DMS114 treated with DMSO at 0.1 percent for 48 hours (cell line): ENCODE results near the gene CNOT3.
"Not testable (repeated sequence)": the region's sequence is repeated elsewhere in the genome, so short reads cannot be mapped to it uniquely, and the experiment has no call there.

Experiments used
- DNase-seq: peaks from one replicate; lab custom pipeline; 2025; ENCODE audit not compliant: unreplicated experiment; lab: John Stamatoyannopoulos, UW

CNOT3 gene

GRCh38 chr19:54191011-54191810 lies 53.6 kb downstream of the CNOT3 start, which contains the start of gene TSEN34:
Gene TSEN34 (plus strand): TSS chr19:54191308. CDS start chr19:54191365, 57 bp downstream.
- DNase-seq = peak; percentile 76

GRCh38 chr19:54191811-54192453 lies 54.4 kb downstream of the CNOT3 start:
- DNase-seq = no peak

- DNase-seq = no peak
These were observed 55.4 kb downstream of the CNOT3 start for GRCh38 chr19:54193011-54193410.

- not testable (repeated sequence) for DNase-seq
These were observed 56.9 kb downstream of the CNOT3 start for GRCh38 chr19:54194463-54194862.

GRCh38 chr19:54196536-54196935 lies 59.0 kb downstream of the CNOT3 start:
- DNase-seq = no peak

- DNase-seq = no peak
These were observed 59.6 kb downstream of the CNOT3 start for GRCh38 chr19:54197121-54197520.

GRCh38 chr19:54199401-54199800 lies 61.8 kb downstream of the CNOT3 start:
- DNase-seq = no peak

GRCh38 chr19:54201172-54201701 lies 63.7 kb downstream of the CNOT3 start:
- no peak for DNase-seq

- DNase-seq = no peak
These were observed 64.4 kb downstream of the CNOT3 start for GRCh38 chr19:54201980-54202379.

- DNase-seq = no peak
These were observed 65.6 kb downstream of the CNOT3 start for GRCh38 chr19:54203151-54203611.

- no peak for DNase-seq
These were observed 67.4 kb downstream of the CNOT3 start for GRCh38 chr19:54204767-54205468.
